HG03095 (cell line): ENCODE results near the gene HOXA9.

ENCODE experiments used
- ATAC-seq: cut with Tn5 transposase; IDR thresholded peaks from one replicate; pipeline ENCODE4 v1.9.1; 2021; ENCODE audit warnings: moderate library complexity; ENCODE audit not compliant: unreplicated experiment

The HOXA9 gene

GRCh38 chr7:27116031-27116961 is 49.0 kb downstream of the HOXA9 start:
- ATAC-seq, result no peak

- no peak for ATAC-seq
Measured at GRCh38 chr7:27115221-27116026, 49.9 kb downstream of the HOXA9 start.

- no peak for ATAC-seq
Measured at GRCh38 chr7:27114881-27115220, 50.5 kb downstream of the HOXA9 start.

- no peak for ATAC-seq
Measured at GRCh38 chr7:27113991-27114769, 51.2 kb downstream of the HOXA9 start.

GRCh38 chr7:27112955-27113949 is 52.1 kb downstream of the HOXA9 start:
- ATAC-seq, result no peak
